NCI-H446 (cell line): Measurements from ENCODE around the gene PDE4D.

Source experiments
- DNase-seq, 2 experiments: peaks; one replicate each; lab custom pipeline; 2025; lab: John Stamatoyannopoulos, UW

The PDE4D gene

DNA sequence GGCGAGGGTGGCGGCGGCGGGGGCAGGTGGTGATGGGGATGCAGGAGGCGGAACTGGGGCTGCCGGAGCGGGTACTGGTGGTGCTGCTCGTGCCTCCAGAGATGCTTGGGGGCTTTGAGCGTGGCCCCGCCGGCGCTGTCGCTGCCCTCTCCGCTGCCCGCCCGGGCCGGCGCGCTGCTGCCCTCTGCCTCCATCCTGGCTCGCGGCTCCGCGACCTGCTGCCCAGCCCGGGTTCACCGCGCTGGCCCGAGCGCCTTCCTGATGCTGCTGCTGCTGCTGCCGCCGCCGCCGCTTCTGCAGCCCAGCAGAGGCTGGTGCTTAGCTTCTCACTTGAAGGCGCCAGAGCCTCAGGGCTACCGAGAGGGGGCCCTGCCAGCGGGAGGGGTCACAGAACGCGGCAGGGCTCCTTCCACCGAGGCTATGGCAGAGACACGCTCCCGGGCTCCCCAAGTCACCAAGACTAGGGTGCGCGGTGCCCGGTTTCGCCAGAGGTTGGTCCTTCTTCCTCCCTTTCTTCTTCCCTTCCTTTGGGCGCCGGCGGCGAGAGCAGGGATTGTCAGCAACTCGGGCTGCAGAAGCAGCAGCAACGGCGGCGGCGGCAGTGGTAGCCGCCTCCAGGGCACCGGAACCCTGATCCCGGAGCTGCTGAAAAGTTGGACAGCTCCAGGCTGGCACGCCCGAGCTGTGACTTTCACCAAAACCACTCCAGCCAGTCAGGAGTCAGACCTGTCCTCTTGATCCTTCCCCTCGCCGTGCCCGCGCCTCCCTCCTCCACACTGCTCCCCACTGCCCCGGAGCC is at the start of gene PDE4D:
TSS of gene PDE4D (minus strand) at position 298 of the 799 bp plus-strand sequence.
- peak; percentile 41 to 53 for DNase-seq

DNA sequence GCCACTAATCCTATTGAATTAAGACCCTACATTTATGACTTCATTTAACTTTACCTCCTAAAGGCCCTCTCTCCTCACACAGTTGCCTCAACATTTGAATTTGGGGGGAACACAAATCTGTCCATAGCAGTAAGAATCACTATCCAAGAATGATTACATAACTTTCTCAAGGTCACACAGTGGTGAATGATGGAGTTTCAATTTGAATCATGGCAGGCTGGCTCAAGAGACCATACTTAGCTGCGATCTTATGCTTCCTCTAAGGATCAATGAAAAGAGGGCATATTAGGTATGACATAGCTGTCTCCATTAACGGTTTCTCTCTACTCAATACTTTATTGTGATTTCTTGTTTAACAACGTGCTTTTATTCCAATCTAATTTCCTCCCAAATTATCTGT is 44.1 kb upstream of the PDE4D start:
- no peak for DNase-seq

DNA sequence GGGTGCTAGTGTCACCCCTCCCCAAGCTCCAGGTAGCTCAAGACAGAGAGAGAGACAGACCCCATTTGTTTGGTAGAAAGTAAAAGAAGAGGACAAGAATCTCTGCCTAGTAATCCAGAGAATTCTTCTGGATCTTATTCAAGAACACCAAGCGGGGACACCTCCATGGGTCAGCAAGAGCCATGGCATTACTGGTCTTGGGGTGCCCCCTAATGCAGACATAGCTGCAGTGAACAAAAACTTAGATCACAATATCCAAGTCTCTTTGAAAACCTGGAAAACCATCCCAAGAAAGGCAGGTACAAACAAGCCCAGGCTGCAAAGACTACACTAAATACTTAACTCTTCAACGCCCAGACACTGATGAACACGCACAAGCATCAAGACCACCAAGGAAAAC is 29.9 kb upstream of the PDE4D start:
- DNase-seq: no peak

DNA sequence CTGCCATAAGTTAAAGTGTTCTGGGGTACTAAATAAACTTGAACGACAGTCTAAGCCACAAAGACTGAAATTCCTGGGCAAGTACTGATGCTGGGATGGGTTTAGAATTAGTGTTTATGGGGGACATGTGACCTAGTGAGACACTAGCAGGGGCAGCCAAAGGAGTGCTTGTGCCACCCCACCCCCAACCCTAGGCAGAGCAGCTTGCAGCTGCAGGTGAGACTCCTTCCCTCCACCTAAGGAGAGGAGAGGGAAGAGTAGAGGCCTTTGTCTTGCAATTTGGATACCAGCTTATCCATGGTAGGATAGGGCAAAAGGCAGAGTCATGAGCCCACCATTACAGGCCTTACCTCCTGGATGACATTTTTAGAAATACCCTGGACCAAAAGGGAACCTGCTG is 28.7 kb upstream of the PDE4D start:
- no peak for DNase-seq

DNA sequence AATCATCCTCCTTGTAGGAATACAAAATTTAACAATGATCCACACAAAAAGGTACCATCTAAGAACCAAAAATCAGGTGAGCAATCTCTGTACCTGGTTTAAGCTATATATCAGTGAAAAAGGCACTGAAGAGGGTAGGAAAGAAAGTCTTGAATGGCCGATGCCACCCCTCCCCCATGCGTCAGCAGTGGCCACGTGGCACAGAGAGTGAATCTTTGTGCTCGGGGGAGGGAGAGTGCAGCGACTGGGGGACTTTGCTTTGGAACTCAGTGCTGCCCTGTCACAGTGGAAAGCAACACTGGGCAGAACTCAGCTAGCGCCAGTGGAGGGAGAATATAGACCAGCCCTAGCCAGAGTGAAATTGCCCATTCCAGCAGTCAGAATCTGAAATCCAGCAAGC is 28.3 kb upstream of the PDE4D start:
- no peak for DNase-seq

DNA sequence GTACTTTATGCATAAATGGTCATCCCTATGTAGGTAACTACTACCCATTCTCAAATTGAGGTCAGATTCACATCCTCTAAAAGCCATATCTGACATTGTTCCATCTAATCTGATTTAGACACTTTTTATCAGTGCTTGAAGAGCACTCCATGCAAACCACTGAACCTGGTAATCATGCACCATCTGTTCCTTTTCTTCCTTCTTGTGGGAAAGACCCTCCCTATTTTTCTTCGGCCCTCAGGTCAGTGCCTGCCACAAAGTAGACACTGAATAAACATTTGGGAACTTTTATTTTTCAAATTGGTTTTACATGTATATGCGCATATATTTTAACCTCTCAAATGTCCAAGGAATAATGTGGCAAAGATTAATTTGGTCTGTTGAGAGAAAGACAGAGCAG is 26.0 kb upstream of the PDE4D start:
- DNase-seq: peak in 1 of 2 experiments; percentile 23

DNA sequence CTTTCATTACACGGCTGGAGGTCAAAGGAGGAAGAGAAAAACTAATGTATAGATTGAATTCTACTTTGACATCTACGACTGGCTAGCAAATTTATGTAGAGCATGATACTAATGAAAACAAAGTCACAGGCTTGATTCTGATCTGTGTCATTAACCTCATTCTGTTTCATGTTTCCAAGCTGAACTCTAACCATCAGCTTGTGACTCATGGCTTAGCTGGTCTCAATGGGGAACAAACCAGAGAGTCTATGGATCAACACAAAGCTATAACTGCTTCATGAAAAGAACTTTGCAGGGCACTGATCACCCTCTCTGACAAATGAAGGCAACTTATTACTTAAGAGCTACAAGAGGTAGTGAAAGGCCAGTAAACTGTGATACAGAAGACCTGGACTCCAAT is 23.6 kb upstream of the PDE4D start:
- no peak for DNase-seq

DNA sequence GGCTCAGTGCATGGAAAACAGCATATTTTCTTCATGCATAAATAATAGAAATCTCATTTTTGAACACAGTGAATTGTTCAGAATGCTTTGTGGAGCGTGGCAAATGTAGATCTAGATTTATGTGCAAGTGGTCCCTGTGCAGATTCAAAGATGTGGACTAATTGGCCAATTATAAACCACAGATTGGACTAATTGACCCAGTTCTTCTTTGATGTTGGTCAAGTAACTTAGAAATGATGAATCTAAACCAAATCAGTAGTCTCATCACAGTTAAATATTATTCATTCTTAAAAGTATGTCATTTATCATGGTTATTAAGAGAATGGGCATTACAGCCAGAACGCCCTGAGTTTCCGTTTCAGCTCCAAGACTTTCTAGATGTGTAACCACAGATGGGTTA is 11.7 kb upstream of the PDE4D start:
- DNase-seq: peak; percentile 38 to 66

DNA sequence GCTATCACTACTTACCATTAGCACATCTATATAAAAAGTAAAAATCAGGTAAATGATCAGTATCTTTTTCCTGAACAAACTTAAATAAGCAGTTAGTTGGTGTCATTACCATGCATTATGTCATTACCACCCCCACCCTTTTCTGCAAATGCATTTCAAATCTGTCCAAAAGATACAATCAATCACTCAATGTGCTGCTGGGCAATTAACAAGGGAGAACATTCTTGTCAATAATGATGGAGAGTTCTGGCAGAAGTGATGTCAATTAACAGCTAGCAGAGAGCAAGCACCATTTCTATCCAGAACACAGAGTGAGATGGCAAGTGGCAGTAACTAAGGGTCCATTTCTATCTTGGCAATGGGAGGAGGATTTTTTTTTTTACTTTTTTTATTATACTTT is 3.5 kb upstream of the PDE4D start:
- DNase-seq: peak in 1 of 2 experiments; percentile 47

DNA sequence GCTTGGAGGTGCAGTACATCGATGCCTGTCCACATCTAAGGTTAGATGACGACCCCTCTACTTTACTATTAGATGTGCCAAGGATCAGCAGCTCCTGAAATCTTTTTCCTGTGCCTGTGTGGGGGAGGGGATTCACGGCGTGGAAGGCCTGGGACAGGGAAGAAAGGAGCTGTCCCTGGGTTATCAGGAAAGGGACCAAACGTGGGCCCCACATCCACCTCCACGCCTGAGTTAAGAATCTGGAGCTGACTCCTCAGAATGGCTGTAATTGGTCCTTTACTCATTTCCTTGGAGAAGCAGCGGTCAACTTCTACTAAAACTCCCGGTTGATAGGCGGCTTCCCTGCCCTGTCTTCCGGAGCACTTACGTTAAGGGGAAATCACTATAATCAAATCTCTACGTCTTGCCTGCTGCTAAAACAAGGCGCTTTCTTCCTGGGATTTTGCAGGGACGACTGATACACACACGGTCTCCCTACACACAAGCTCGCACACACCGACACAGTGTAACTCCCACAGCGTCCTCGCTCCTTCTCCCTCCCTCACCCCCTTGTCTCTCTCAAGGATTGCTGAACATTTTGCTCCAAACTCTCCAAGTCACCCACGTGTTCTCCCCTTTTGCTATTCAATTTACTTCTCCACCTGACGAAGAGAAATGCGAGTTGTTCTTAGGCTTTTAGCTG is 1.4 kb downstream of the PDE4D start:
- peak; percentile 41 to 49 for DNase-seq

DNA sequence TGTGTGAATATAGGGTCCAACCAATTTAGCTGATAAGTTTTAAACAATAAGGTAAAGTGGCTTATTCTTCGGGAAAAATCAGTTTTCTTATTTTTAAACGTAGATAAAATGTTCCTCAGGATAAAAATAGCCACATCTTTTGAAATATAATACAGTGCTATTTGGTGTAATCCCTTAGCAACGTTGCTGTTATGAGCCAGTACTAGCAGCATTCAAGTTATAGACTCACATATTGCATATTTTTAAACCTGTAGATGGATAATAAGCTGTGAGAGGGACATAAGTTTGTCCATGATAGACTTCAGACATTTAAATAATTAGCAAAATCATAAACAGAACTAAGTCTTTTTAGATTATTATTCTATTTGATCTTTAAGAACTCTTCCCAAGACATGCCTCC is 6.3 kb downstream of the PDE4D start:
- DNase-seq: no peak

DNA sequence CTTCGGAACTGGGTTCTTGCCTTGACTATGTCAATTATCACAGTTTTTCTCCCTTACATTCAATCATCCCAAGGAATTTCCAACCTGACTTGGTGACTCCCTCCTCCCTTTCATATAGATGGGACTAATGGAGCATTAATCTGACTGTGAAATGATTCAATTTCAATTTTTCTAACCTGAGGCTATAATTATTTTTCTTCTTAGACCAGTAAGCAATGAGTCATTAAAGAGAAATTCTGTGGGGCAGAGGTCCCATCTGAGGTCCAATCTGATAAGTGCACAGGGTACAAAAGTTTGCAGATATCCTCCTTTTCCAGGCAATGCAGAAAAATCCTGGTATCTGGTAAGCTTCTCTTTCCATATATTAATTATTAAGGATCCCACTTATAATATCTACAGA is 18.9 kb downstream of the PDE4D start:
- DNase-seq: no peak

DNA sequence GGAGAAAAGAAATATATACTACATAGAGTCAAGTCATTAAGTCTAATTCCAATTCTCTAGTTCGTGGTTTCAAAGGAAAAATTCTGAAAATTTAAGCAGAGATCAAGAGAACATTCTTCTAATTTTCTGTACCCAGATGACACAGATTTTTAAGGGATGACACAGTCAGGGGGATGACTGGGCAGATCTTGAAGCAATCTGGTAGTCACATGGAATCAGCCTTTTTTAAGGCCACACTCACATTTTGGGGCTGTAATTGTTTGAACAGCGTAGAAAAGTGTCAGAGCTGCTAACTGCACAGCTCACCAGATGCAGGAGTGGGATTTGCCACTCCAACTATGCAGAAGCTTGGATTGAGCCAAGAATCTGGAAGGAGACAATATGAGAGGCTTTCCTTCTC is 20.4 kb downstream of the PDE4D start:
- peak in 1 of 2 experiments; percentile 63 for DNase-seq

DNA sequence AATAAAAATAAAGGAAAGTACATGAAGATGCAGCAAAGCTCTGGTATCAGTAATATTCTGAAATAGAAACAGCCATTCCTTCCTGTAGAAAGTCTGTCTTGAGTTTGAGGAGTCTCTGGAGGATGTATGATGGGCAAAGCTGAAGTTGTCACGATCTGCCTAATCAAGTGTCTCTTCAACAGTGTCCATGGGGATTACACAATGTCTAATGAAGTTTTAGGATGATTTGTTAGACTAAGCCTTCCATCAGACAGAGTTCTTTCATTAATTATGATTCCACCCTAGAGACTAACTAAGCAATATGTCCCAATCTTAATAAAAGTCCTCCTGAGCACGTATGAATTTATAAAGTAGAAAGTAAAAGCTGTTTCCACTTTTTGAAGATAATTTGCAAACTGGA is 26.9 kb downstream of the PDE4D start:
- DNase-seq: no peak

DNA sequence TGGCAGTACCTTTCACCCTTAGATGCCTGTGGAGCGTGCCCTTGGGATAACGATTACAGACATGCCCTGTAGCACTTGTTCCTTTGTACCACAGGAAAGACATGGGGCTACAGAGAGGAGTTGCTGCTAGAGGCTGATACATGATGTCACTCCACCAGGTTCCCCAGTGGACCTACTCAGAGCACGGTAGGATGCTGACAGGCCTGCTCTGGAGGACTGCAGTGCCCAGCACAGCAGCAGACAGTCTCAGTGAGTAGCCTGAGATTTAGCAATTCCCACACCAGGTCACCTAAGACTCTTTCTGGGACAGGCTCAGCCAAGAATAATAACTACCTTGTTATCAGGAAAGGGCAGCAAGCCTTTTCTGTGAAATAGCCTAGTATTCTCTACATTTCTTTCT is 28.8 kb downstream of the PDE4D start:
- DNase-seq: no peak

DNA sequence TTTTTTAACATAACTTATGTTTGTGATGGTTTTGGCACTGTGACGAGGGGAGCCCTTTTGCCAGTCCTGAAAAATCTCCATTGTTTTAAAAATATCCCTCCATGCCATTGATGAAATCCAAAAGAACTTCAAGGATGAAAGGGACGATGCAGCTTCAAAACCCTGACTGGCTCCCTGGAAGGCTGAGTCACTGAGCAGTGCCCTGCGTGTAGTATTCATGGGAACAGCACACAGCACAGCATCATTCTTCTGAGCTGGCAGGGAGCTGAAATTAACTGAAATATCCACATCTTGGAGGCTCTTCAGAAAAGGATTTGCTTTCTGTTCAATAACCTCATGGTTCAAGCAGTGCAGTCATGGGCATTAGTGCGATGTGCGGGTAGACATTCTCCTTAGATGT is 29.7 kb downstream of the PDE4D start:
- DNase-seq: peak in 1 of 2 experiments; percentile 49

DNA sequence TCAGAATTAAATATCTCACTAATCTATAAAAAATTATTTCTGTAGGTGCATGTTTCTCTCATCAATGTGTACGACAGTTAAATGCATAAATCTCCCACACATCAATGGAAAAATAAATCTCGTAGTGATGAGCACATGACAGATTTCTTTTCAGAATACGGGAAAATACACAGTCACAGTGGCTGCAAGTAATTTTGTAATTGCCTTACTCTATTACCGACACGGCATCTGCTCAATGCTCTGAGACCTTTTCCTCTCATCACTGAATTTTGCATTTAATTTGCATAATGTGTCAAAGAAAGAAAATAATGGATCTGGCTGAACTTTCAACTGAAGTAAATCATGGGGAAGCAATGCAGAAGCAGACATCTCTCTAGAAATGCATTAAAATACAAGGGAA is 37.2 kb downstream of the PDE4D start:
- DNase-seq: peak in 1 of 2 experiments; percentile 48

DNA sequence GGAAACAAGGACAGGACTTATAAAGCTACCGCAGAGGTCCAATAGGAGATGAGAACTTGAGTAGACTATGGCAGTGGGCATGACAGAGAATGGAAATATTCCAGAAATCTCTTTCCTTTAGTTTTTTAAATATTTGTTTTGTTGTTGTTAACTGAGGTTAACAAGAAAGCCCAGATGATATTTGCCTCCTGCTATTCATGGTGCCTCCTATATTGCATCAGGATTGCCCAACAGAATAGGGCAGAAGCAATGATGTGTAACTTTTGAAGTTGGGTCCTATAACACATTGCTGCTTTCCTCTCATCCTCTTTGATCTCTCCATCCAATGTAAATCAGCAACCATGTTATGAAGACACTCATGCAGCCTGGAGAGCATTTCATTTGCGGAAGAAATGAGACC is 42.8 kb downstream of the PDE4D start:
- no peak for DNase-seq

DNA sequence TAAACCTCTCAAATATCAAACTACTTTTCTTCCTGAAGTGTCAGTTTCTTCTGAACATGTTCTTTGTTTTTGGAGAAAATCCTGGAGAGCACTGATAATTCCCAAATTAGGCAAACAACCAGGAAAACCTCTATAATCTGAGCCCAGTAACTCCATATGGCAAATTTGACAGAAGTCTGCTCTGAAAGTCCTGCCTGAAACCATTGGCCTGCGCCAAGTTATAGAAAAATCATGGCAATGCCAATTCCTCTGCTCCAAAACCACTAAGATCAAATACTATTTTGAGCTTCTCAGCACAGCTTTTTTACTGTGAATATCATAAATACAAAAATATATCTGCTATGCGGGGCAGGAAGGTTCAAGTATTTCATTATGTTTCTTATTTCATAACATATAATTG is 45.9 kb downstream of the PDE4D start:
- DNase-seq: peak; percentile 52 to 79

DNA sequence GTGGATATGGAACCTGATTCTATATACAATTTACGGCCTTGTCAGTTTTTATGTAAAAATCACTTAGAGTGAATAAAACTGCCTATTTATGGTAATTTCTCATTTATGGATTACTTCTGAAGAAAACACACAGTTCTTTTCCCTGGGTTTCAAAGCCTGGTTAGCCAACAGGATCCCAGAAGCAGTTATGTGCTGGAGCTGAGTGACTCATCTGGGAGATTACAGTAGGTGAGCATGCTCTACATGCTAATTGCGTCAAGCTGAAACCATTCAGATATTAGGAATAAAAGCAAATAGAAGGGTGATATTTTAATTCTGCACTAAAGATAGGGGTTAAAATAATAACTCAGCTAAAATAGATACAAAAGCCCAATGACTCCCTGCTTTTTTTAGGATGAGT is 47.8 kb downstream of the PDE4D start:
- DNase-seq: no peak

DNA sequence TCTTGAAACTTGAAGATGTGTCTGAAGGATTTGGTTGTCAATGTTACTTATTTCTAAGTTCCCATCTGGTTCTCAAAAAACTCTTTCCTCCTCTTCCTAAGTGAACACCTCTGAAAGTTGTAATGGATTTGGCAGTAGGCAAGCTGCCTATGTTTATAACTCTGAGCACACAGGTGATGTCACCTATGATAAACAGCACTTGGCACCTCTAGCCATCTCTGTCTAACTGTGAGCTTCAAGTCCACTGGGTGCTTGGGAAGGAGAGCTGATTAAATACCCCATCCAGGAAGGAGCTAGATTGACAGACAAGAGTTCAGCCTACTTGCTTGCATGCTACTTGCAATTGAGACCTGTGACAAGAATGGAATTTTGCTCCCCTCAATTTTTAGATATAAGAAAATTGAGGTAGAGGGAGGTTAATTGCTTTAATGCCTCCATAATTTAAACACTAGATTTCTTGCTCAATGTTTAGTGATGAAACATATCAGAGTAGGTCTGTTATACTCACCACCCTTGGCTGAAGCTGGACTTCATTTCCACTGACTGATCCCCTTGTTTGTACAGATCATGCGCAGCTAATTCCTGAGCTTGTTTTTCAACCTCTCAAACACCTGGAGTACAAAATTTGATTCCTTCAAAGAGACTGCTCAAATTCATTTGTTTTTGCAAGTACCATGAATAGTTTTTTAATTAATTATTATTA is 49.9 kb downstream of the PDE4D start:
- DNase-seq: no peak

DNA sequence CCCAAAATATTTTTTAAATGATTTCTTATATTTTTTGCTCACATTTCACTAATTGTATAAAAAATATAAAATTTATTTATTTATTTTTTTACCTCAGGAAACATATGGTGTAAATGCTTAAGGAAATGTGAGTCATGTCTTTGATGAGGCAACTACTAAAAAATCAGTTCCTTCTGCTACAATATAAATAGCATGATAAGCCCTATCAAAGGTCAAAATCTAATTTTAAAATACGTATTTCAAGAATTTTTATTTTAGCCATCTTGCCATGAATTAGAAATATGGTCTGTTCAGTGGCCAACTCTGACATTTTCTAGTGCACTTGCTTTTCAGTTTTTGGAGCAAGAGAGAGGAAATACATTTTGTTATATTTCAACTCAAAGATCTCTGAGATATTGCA is 50.5 kb downstream of the PDE4D start:
- no peak for DNase-seq

DNA sequence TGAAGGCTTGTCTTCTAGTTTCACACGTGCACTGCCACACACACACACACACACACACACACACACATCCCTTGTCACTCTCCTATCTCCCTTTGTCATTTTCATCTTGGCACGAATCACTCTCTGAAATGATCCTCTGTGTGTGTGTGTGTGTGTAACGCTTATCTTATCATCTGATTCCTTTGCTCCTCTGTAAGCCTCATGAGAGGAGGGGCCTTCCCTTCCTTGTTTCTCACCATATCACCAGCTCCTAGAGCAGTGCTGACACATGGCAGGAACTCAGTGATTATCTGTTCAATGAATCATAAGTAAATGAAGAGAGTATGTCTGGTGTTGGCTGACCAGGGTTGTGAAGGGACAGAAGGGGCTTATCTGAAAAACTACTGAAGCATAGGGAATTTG is 53.3 kb downstream of the PDE4D start:
- peak in 1 of 2 experiments; percentile 28 for DNase-seq
